ENCODE data around the gene COL23A1. TPM values are rescaled to one million over a fixed set of nuclear protein-coding genes. Genes with fewer than 3 reads are reported as not detected.

COL23A1 gene
- total RNA-seq, 1 experiment from 2014 or later, result 15.0 TPM

DNA sequence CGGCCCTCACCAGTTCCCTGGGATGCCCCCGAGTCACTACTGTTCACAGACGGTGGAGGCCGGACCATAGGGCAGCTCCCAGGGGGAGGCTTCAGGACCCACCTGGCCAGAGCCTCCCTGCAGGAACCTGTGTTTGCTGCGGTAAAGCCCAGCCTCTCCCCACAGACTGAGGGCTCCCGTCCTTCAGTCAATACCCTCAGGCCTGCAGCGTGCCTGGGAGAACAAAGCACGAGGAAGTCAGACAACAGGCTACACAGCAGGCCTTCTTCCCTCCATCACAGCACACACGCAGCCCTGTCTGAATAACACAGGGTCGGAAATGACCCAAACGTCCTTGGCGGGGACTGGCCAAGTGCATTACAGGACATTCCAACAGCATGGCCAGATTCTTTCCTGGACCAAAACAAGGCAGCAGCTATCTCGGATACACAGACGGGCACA is 34.4 kb downstream of the COL23A1 start (continued):
- TF ChIP-seq, protein P1, sequence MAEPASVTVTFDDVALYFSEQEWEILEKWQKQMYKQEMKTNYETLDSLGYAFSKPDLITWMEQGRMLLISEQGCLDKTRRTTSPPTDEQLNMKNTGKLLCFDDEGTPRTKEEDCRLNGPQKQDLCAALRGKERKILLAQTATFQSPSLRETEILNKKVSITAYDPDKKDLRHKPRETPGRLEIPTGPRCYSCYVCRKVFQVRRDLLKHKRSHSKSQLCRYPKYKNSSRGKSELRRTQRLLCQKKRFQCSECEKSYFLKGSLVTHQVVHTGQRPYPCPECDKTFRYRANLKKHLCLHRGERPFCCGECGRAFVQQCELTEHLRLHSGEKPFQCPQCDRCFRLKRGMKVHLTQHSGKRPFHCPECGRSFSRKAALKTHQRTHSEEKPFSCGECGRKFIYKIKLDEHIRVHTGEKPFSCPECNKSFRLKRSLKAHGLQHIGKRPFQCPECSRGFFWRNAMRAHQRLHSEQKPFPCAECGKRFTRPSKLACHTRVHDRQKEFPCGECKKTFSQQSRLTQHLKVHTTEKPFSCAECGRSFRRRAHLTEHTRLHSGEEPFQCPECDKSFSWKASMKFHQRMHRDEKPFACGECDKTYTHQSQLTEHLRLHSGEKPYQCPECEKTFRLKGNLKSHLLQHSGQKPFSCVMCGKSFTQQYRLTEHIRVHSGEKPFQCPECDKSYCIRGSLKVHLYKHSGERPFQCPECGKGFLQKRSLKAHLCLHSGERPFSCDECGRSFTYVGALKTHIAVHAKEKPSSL (CRISPR knock-in tag; conservative IDR thresholded peaks at IDR 0.05), result no peak
- TF ChIP-seq ZBTB21 (CRISPR knock-in tag; IDR thresholded peaks at IDR 0.05; ENCODE audit: borderline replicate concordance), result peak; percentile 96
- no peak for TF ChIP-seq IRF2 (CRISPR knock-in tag; IDR thresholded peaks at IDR 0.05; ENCODE audit: borderline replicate concordance, low read depth)
- peak; percentile 99 for TF ChIP-seq ETV6 (CRISPR knock-in tag; IDR thresholded peaks at IDR 0.05)
- TF ChIP-seq GRHL2 (CRISPR knock-in tag; IDR thresholded peaks at IDR 0.05; ENCODE audit: insufficient replicate concordance, severe bottlenecking), result no peak
- TF ChIP-seq, protein P2, sequence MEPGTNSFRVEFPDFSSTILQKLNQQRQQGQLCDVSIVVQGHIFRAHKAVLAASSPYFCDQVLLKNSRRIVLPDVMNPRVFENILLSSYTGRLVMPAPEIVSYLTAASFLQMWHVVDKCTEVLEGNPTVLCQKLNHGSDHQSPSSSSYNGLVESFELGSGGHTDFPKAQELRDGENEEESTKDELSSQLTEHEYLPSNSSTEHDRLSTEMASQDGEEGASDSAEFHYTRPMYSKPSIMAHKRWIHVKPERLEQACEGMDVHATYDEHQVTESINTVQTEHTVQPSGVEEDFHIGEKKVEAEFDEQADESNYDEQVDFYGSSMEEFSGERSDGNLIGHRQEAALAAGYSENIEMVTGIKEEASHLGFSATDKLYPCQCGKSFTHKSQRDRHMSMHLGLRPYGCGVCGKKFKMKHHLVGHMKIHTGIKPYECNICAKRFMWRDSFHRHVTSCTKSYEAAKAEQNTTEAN (CRISPR knock-in tag; IDR thresholded peaks at IDR 0.05), result peak; percentile 93
- TF ChIP-seq, protein P3, sequence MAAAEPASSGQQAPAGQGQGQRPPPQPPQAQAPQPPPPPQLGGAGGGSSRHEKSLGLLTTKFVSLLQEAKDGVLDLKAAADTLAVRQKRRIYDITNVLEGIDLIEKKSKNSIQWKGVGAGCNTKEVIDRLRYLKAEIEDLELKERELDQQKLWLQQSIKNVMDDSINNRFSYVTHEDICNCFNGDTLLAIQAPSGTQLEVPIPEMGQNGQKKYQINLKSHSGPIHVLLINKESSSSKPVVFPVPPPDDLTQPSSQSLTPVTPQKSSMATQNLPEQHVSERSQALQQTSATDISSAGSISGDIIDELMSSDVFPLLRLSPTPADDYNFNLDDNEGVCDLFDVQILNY (CRISPR knock-in tag; IDR thresholded peaks at IDR 0.05), result peak; percentile 63; the same call in 1 of the 2 replicates
- no peak for TF ChIP-seq ELF4 (CRISPR knock-in tag; IDR thresholded peaks at IDR 0.05; ENCODE audit: low read depth)
- peak; percentile 78; the same call in 1 of the 2 replicates for TF ChIP-seq CREM (CRISPR knock-in tag; IDR thresholded peaks at IDR 0.05)
- TF ChIP-seq ZNF317 (CRISPR knock-in tag; IDR thresholded peaks at IDR 0.05; ENCODE audit: borderline replicate concordance, low read depth), result no peak
- TF ChIP-seq, protein P4, sequence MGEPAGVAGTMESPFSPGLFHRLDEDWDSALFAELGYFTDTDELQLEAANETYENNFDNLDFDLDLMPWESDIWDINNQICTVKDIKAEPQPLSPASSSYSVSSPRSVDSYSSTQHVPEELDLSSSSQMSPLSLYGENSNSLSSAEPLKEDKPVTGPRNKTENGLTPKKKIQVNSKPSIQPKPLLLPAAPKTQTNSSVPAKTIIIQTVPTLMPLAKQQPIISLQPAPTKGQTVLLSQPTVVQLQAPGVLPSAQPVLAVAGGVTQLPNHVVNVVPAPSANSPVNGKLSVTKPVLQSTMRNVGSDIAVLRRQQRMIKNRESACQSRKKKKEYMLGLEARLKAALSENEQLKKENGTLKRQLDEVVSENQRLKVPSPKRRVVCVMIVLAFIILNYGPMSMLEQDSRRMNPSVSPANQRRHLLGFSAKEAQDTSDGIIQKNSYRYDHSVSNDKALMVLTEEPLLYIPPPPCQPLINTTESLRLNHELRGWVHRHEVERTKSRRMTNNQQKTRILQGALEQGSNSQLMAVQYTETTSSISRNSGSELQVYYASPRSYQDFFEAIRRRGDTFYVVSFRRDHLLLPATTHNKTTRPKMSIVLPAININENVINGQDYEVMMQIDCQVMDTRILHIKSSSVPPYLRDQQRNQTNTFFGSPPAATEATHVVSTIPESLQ (CRISPR knock-in tag; IDR thresholded peaks at IDR 0.05), result no peak
- peak; percentile 68; the same call in 1 of the 2 replicates for TF ChIP-seq SP1 (CRISPR knock-in tag; conservative IDR thresholded peaks at IDR 0.05)

DNA sequence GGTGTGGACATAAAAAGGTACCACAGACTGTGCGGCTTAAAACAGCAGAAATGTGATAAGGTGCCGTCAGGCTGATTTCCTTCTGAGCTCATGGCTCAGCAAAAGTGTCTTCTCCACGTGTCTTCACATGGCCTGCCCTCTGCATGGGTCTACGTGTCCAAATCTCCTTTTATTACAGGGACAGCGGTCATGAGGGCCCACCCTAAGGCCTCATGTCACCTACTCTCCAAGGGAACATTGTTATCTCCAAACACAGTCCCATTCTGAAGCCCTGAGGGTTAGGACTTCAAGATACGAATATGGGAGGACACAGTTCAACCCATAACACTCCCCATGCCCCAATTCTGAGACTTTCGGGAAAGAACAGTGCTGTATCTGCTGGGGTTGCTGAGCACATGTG is 35.2 kb downstream of the COL23A1 start:
- Mint-ChIP-seq H3K4me1 (peaks cover 52% of the 10 kb centered on the region), H3K9me3 (no peaks in the 10 kb centered on the region), H3K27me3 (ENCODE audit: low read depth) (peaks cover 4% of the 10 kb centered on the region; the same call in 1 of the 2 replicates), H3K36me3 (peaks cover 10% of the 10 kb centered on the region), H3K27ac (peak overlapping the region; percentile 96), H3K4me3 (no peak overlapping the region)
- ChIA-PET POLR2A (no interaction called here), CTCF (interaction anchor here (1.2 to 4.1 kb wide), 3 partner anchors 23 to 94 kb away, joined by 3 to 16 read pairs (median 15); partner anchors contain the start of gene COL23A1)
- no peak for DNase-seq (ENCODE audit: low spot score)
- TF ChIP-seq MXD4 (CRISPR knock-in tag; IDR thresholded peaks at IDR 0.05; ENCODE audit: borderline replicate concordance), result no peak
- TF ChIP-seq, protein P5, sequence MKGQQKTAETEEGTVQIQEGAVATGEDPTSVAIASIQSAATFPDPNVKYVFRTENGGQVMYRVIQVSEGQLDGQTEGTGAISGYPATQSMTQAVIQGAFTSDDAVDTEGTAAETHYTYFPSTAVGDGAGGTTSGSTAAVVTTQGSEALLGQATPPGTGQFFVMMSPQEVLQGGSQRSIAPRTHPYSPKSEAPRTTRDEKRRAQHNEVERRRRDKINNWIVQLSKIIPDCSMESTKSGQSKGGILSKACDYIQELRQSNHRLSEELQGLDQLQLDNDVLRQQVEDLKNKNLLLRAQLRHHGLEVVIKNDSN (CRISPR knock-in tag; IDR thresholded peaks at IDR 0.05), result no peak
- TF ChIP-seq, protein P6, sequence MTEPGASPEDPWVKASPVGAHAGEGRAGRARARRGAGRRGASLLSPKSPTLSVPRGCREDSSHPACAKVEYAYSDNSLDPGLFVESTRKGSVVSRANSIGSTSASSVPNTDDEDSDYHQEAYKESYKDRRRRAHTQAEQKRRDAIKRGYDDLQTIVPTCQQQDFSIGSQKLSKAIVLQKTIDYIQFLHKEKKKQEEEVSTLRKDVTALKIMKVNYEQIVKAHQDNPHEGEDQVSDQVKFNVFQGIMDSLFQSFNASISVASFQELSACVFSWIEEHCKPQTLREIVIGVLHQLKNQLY (CRISPR knock-in tag; IDR thresholded peaks at IDR 0.05), result no peak
- no peak for TF ChIP-seq ESRRA (CRISPR knock-in tag; IDR thresholded peaks at IDR 0.05; ENCODE audit: borderline replicate concordance)
- TF ChIP-seq ZBTB21 (CRISPR knock-in tag; IDR thresholded peaks at IDR 0.05; ENCODE audit: borderline replicate concordance), result no peak
- TF ChIP-seq ZNF671 (CRISPR knock-in tag; IDR thresholded peaks at IDR 0.05), result no peak
- TF ChIP-seq, protein P7, sequence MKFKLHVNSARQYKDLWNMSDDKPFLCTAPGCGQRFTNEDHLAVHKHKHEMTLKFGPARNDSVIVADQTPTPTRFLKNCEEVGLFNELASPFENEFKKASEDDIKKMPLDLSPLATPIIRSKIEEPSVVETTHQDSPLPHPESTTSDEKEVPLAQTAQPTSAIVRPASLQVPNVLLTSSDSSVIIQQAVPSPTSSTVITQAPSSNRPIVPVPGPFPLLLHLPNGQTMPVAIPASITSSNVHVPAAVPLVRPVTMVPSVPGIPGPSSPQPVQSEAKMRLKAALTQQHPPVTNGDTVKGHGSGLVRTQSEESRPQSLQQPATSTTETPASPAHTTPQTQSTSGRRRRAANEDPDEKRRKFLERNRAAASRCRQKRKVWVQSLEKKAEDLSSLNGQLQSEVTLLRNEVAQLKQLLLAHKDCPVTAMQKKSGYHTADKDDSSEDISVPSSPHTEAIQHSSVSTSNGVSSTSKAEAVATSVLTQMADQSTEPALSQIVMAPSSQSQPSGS (CRISPR knock-in tag; IDR thresholded peaks at IDR 0.05; ENCODE audit: borderline replicate concordance, low read depth), result no peak
- no peak for TF ChIP-seq CREB1 (CRISPR knock-in tag; IDR thresholded peaks at IDR 0.05)
- TF ChIP-seq FOXJ3 (CRISPR knock-in tag; IDR thresholded peaks at IDR 0.05; ENCODE audit: borderline replicate concordance), result no peak
- no peak for TF ChIP-seq SOX15 (CRISPR knock-in tag; IDR thresholded peaks at IDR 0.05)
- TF ChIP-seq, protein P8, sequence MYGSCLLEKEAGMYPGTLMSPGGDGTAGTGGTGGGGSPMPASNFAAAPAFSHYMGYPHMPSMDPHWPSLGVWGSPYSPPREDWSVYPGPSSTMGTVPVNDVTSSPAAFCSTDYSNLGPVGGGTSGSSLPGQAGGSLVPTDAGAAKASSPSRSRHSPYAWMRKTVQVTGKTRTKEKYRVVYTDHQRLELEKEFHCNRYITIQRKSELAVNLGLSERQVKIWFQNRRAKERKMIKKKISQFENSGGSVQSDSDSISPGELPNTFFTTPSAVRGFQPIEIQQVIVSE (CRISPR knock-in tag; IDR thresholded peaks at IDR 0.05; ENCODE audit: borderline replicate concordance), result no peak
- ATAC-seq, result no peak
